GM12878 (cell line): Measurements from ENCODE around the gene ACYP2.

Source experiments
- BMI1 ChIP-seq: fragments of 450-650 bp; IDR thresholded peaks from 2 replicates; pipeline ENCODE4 v1.6.1; 2016; ENCODE audit warnings: mild to moderate bottlenecking, moderate library complexity, borderline replicate concordance
- EED ChIP-seq: sonication (generic); IDR thresholded peaks from 2 replicates; pipeline ENCODE4 v1.6.1; 2016; ENCODE audit warnings: antibody characterized with exemption, low read depth
- ESRRA ChIP-seq: IDR thresholded peaks from 2 replicates; pipeline ENCODE4 v1.6.1; 2012; ENCODE audit warnings: mild to moderate bottlenecking, low read length, improper control_type of control experiment
- IKZF1 ChIP-seq: fragments of 450-650 bp; conservative IDR thresholded peaks from 2 replicates; pipeline ENCODE4 v1.6.1; 2017; ENCODE audit warnings: antibody characterized with exemption, mild to moderate bottlenecking
- JUNB ChIP-seq: IDR thresholded peaks from 2 replicates; pipeline ENCODE4 v1.6.1; 2016; ENCODE audit warnings: antibody characterized with exemption, mild to moderate bottlenecking
- MYC ChIP-seq: IDR thresholded peaks from 2 replicates; pipeline ENCODE4 v1.6.1; 2011; ENCODE audit warnings: mild to moderate bottlenecking, low read length, moderate library complexity, inconsistent platforms; ENCODE audit not compliant: insufficient read depth, insufficient replicate concordance, insufficient read length, severe bottlenecking
- NR2C2 ChIP-seq: IDR thresholded peaks from 2 replicates; pipeline ENCODE4 v1.6.1; 2011; ENCODE audit warnings: borderline replicate concordance, low read depth; ENCODE audit not compliant: control insufficient read depth, insufficient read length
- POLR2A ChIP-seq: IDR thresholded peaks from 2 replicates; pipeline ENCODE4 v1.6.1; 2011; ENCODE audit warnings: low read depth, mild to moderate bottlenecking, low read length
- RCOR1 ChIP-seq: conservative IDR thresholded peaks from 2 replicates; pipeline ENCODE4 v1.6.1; 2012; ENCODE audit warnings: low read depth, low read length, improper control_type of control experiment
- SP1 ChIP-seq: IDR thresholded peaks from one replicate; pipeline ENCODE4 v1.6.1; 2011; ENCODE audit warnings: low read depth, low read length
- SREBF2 ChIP-seq: IDR thresholded peaks from 2 replicates; pipeline ENCODE4 v1.6.1; 2012; ENCODE audit warnings: mild to moderate bottlenecking, low read length
- ZBTB33 ChIP-seq: fragments of 450-650 bp; IDR thresholded peaks from 2 replicates; pipeline ENCODE4 v1.6.1; 2017; ENCODE audit warnings: mild to moderate bottlenecking
- TF ChIP-seq, protein P1 (sequence below): IDR thresholded peaks from 2 replicates; pipeline ENCODE4 v1.6.1; 2012; ENCODE audit warnings: low read depth, low read length, improper control_type of control experiment
- TF ChIP-seq, protein P2 (sequence below), 3 experiments: IDR thresholded peaks in 2 of 3; conservative IDR thresholded peaks in 1 of 3; 2 replicates each; pipeline ENCODE4 v1.5.1; 2011; ENCODE audit warnings: low read depth in 3 of 3, low read length in 3 of 3, mild to moderate bottlenecking in 3 of 3, control low read depth in 2 of 3, moderate library complexity in 2 of 3, inconsistent platforms in 1 of 3, mixed read lengths in 1 of 3; ENCODE audit not compliant: control insufficient read depth in 2 of 3, insufficient read depth in 1 of 3; ENCODE audit errors: extremely low read depth in 1 of 3

GRCh38 chr2:54329482-54330161, 214.2 kb downstream of the ACYP2 start:
- TF ChIP-seq ZBTB33 (no peak), NR2C2 (no peak), SP1 (no peak), SREBF2 (no peak), RCOR1 (no peak), POLR2A (no peak), MYC (no peak), IKZF1 (no peak), JUNB (no peak), EED (no peak), BMI1 (no peak), ESRRA (no peak)
- TF ChIP-seq, protein P1, sequence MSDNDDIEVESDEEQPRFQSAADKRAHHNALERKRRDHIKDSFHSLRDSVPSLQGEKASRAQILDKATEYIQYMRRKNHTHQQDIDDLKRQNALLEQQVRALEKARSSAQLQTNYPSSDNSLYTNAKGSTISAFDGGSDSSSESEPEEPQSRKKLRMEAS, result no peak
- TF ChIP-seq, protein P2, sequence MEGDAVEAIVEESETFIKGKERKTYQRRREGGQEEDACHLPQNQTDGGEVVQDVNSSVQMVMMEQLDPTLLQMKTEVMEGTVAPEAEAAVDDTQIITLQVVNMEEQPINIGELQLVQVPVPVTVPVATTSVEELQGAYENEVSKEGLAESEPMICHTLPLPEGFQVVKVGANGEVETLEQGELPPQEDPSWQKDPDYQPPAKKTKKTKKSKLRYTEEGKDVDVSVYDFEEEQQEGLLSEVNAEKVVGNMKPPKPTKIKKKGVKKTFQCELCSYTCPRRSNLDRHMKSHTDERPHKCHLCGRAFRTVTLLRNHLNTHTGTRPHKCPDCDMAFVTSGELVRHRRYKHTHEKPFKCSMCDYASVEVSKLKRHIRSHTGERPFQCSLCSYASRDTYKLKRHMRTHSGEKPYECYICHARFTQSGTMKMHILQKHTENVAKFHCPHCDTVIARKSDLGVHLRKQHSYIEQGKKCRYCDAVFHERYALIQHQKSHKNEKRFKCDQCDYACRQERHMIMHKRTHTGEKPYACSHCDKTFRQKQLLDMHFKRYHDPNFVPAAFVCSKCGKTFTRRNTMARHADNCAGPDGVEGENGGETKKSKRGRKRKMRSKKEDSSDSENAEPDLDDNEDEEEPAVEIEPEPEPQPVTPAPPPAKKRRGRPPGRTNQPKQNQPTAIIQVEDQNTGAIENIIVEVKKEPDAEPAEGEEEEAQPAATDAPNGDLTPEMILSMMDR (IDR thresholded peaks at IDR 0.05 in 2 of 3, conservative IDR thresholded peaks at IDR 0.05 in 1 of 3; ENCODE audit: control insufficient read depth in 2 of 3, extremely low read depth in 1 of 3, insufficient read depth in 1 of 3, low read depth in 3 of 3, low read length in 3 of 3), result no peak
